HEK293T (cell line): ENCODE results near the gene HHAT.

Experiments used
- ARNT ChIP-seq: fragments of 450-650 bp; IDR thresholded peaks from 2 replicates; pipeline ENCODE4 v1.6.1; 2017; ENCODE audit warnings: mild to moderate bottlenecking
- BHLHE40 ChIP-seq: fragments of 450-650 bp; IDR thresholded peaks from 2 replicates; pipeline ENCODE4 v1.6.1; 2016; ENCODE audit warnings: mild to moderate bottlenecking, moderate library complexity, borderline replicate concordance
- CTBP1 ChIP-seq: fragments of 450-650 bp; IDR thresholded peaks from 2 replicates; pipeline ENCODE4 v1.6.1; 2016; ENCODE audit warnings: borderline replicate concordance
- ELF4 ChIP-seq: fragments of 450-650 bp; IDR thresholded peaks from 2 replicates; pipeline ENCODE4 v1.6.1; 2017; ENCODE audit warnings: antibody characterized with exemption
- FOXA1 ChIP-seq: fragments of 450-650 bp; IDR thresholded peaks from 2 replicates; pipeline ENCODE4 v1.6.1; 2016; ENCODE audit warnings: mild to moderate bottlenecking
- HDGF ChIP-seq: fragments of 450-650 bp; IDR thresholded peaks from 2 replicates; pipeline ENCODE4 v1.6.1; 2017; ENCODE audit warnings: antibody characterized with exemption, borderline replicate concordance
- L3MBTL2 ChIP-seq: fragments of 450-650 bp; conservative IDR thresholded peaks from 2 replicates; pipeline ENCODE4 v1.6.1; 2016; ENCODE audit warnings: mild to moderate bottlenecking
- LEF1 ChIP-seq: fragments of 450-650 bp; IDR thresholded peaks from 2 replicates; pipeline ENCODE4 v1.6.1; 2017; ENCODE audit warnings: mild to moderate bottlenecking, borderline replicate concordance
- NFRKB ChIP-seq: fragments of 450-650 bp; IDR thresholded peaks from 2 replicates; pipeline ENCODE4 v1.6.1; 2016; ENCODE audit warnings: mild to moderate bottlenecking, moderate library complexity
- PKNOX1 ChIP-seq: fragments of 450-650 bp; IDR thresholded peaks from 2 replicates; pipeline ENCODE4 v1.6.1; 2016
- SP1 ChIP-seq: fragments of 450-650 bp; IDR thresholded peaks from 2 replicates; pipeline ENCODE4 v1.6.1; 2017
- SUZ12 ChIP-seq: fragments of 450-650 bp; IDR thresholded peaks from 2 replicates; pipeline ENCODE4 v1.6.1; 2016; ENCODE audit warnings: mild to moderate bottlenecking
- TARDBP ChIP-seq: fragments of 450-650 bp; IDR thresholded peaks from 2 replicates; pipeline ENCODE4 v1.6.1; 2016
- ZNF384 ChIP-seq: fragments of 450-650 bp; IDR thresholded peaks from 2 replicates; pipeline ENCODE4 v1.6.1; 2016

DNA sequence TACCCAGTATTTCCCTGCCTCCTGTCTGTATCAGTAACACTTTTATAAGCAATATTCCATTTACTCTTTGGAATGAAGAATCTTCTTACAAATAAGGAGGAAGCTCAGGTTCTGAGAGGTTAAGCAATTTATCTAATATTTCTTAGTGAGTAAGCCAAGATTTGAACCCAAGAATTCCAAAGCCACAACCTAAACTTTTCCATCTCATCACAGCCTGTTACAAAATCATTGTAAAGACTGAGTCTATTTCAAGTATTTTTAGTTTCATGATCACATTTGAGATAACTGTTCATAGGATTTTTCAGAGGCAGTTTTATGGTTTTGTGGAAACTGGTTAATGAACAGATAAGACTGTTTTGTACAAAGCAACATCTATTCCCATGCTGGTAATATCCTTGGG lies 29.8 kb upstream of the HHAT start:
- no peak for TF ChIP-seq ZNF384
- no peak for TF ChIP-seq NFRKB
- no peak for TF ChIP-seq LEF1
- TF ChIP-seq ARNT, result no peak
- TF ChIP-seq BHLHE40, result no peak
- no peak for TF ChIP-seq L3MBTL2
- TF ChIP-seq SUZ12, result no peak
- no peak for TF ChIP-seq HDGF
- no peak for TF ChIP-seq FOXA1
- TF ChIP-seq ELF4, result no peak
- no peak for TF ChIP-seq PKNOX1
- no peak for TF ChIP-seq SP1
- TF ChIP-seq TARDBP, result no peak
- TF ChIP-seq CTBP1, result no peak
